Measurements from ENCODE around the gene KLHL30. TPM values are rescaled to one million over a fixed set of nuclear protein-coding genes. Genes with fewer than 3 reads are reported as not detected.

KLHL30 gene, protein sequence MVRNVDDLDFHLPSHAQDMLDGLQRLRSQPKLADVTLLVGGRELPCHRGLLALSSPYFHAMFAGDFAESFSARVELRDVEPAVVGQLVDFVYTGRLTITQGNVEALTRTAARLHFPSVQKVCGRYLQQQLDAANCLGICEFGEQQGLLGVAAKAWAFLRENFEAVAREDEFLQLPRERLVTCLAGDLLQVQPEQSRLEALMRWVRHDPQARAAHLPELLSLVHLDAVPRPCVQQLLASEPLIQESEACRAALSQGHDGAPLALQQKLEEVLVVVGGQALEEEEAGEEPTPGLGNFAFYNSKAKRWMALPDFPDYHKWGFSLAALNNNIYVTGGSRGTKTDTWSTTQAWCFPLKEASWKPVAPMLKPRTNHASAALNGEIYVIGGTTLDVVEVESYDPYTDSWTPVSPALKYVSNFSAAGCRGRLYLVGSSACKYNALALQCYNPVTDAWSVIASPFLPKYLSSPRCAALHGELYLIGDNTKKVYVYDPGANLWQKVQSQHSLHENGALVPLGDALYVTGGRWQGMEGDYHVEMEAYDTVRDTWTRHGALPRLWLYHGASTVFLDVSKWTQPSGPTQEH
- polyA plus RNA-seq (2012; ENCODE audit: insufficient read depth, insufficient read length, low read depth), result 1.8 TPM

GRCh38 chr2:238138331-238139195, at the start of gene KLHL30:
Gene KLHL30, plus strand, starts transcription at chr2:238138668. Its CDS starts 2,087 bp downstream, at chr2:238140755.
- Histone ChIP-seq H3K9me3 (no peaks in the 10 kb centered on the region), H3K4me3 (ENCODE audit: low read depth, low read length) (no peak within 1 kb of the TSS), H3K36me3 (no peaks in the 10 kb centered on the region), H3K4me1 (peaks cover 10% of the 10 kb centered on the region), H3K27me3 (no peaks in the 10 kb centered on the region)
- no peak for DNase-seq
- TF ChIP-seq, protein P1, sequence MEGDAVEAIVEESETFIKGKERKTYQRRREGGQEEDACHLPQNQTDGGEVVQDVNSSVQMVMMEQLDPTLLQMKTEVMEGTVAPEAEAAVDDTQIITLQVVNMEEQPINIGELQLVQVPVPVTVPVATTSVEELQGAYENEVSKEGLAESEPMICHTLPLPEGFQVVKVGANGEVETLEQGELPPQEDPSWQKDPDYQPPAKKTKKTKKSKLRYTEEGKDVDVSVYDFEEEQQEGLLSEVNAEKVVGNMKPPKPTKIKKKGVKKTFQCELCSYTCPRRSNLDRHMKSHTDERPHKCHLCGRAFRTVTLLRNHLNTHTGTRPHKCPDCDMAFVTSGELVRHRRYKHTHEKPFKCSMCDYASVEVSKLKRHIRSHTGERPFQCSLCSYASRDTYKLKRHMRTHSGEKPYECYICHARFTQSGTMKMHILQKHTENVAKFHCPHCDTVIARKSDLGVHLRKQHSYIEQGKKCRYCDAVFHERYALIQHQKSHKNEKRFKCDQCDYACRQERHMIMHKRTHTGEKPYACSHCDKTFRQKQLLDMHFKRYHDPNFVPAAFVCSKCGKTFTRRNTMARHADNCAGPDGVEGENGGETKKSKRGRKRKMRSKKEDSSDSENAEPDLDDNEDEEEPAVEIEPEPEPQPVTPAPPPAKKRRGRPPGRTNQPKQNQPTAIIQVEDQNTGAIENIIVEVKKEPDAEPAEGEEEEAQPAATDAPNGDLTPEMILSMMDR (IDR thresholded peaks at IDR 0.05; ENCODE audit: low read depth, low read length), result no peak

DNA sequence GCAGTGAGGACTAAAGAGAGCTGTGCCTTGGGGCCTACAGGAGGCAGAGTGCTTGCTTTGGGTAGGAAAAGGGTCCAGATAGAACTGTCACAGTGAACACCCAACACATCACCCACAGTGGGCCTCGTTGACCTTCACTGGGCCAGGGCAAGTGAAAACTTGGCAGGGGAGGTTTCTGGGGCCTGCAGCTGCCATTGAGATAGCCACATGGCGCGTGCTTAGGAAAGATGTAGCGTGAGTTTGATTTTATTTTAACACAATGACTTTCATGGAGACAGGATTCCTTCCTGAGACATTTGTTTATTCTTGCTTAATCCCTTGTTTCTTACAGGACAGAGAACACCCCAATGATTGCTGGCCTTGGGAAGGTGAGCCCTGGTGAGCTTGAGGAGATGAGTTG, 47.6 kb upstream of the KLHL30 start:
- H3K4me3 ChIP-seq (ENCODE audit: low read depth, low read length), result no peak overlapping the region
- H3K27me3 ChIP-seq, result no peaks in the 10 kb centered on the region
- TF ChIP-seq, protein P1 (IDR thresholded peaks at IDR 0.05; ENCODE audit: low read depth, low read length), result no peak
- no peaks in the 10 kb centered on the region for H3K9me3 ChIP-seq
- no peak for DNase-seq
- H3K36me3 ChIP-seq, result peaks cover 39% of the 10 kb centered on the region
- no peaks in the 10 kb centered on the region for H3K4me1 ChIP-seq

DNA sequence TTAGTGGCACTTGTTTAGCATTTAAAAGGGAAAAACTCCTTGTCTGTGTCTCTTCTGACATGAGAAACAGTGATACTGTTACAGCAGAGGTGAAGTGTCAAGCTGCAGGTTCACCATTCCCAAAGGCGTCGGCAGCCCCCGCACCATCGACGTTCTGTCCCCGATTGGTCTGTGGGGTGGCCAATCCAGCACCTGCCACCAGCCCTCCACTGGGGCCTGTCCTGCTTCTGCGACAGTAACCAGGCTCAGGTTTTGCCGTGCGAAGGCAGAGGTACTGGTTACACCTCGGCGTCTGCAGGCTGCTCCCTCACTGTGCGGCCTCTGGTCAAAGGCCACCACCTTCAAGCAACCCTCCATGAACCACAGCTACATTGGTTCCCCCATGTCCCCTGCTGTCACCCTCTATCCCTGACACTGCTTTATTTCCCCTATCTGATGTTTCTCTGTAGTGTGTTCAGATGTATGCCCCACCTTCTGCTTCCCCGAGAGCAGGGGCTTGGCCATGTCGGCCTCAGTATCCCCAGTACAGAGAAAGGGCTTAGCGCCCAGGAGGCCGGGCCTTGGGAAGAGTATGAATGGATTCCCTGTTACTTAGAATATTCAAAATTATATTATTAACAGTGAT, 46.9 kb upstream of the KLHL30 start:
- Histone ChIP-seq H3K36me3 (peaks cover 34% of the 10 kb centered on the region), H3K4me1 (no peaks in the 10 kb centered on the region), H3K27me3 (no peaks in the 10 kb centered on the region), H3K9me3 (no peaks in the 10 kb centered on the region), H3K4me3 (ENCODE audit: low read depth, low read length) (no peak overlapping the region)
- TF ChIP-seq, protein P1 (IDR thresholded peaks at IDR 0.05; ENCODE audit: low read depth, low read length), result no peak
- DNase-seq, result no peak

DNA sequence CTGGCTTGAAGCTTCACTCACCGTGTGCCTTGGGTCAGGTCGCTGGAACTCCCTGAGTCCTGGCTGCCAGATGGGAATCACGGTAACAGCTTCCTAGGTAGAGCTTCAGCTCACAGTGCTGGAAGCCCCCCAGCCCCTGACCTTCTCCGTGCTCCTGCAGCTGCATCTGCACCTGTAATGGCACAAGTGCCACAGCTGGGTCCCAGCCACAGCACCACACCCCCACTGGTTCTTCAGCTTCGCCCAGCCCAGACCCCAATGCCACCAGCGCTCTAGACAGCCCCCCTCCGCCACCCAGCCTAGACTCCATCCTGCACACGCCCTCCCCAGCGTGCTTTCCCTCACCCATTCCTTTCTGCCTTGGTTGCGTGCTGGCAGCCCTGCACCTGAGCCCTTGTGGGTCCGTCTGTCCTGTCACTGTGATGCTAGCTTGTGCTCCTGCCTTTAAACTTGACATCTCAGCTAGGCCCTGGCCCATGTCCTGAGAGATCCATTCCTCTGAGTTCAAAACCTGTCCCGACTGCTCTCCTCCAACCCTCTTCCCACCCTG, 45.9 kb upstream of the KLHL30 start:
- Histone ChIP-seq H3K4me3 (ENCODE audit: low read depth, low read length) (no peak overlapping the region), H3K9me3 (no peaks in the 10 kb centered on the region), H3K4me1 (no peaks in the 10 kb centered on the region), H3K36me3 (peaks cover 27% of the 10 kb centered on the region), H3K27me3 (no peaks in the 10 kb centered on the region)
- DNase-seq, result no peak
- TF ChIP-seq, protein P1 (IDR thresholded peaks at IDR 0.05; ENCODE audit: low read depth, low read length), result no peak

DNA sequence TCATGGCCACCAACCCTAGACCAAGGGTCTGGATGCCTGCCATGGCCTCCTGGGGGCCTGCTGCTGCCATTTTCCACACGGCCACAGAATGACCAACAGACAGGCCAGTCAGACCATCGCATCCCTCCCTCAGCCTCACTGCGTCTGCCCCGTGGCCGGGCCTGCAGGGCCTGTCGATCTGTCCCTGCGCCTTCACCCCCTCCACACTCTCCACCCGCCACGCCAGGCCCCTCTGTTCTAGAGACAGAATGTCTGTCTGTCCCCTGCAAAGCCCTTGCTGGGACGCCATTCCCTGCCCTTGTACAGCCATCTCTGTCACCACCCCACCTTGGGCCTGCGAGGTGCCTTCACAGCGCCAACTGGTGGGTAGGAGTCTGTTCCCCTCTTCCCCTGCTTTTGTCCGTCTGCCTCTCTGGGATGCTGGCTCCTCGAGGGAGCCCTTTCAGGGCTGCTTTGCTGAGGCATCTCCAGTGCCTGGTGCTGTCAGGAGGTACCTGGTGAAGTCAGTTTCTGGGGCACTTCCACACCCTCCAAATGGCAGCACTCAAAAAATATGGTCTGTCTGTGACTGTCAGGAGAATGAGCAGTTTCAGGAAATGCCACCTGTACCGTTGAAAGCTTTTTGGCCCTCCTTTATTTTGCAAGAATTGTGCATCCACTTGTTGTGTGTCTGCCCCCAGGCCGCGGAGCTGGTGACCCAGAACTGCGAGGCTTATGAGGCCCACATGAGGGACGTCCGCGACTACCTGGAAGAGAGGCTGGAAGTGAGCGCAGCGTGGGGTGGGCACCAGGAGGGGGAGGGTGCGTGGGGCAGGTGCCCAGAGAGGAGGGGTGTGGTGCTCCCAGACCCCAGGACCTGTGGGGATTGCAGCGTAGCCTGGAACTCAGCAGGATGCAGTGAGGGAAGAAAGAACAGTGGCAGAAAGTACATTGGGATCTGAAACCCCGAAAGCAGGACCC, 45.0 kb upstream of the KLHL30 start:
- no peaks in the 10 kb centered on the region for H3K27me3 ChIP-seq
- DNase-seq, result no peak
- TF ChIP-seq, protein P1 (IDR thresholded peaks at IDR 0.05; ENCODE audit: low read depth, low read length), result no peak
- H3K4me3 ChIP-seq (ENCODE audit: low read depth, low read length), result no peak overlapping the region
- H3K36me3 ChIP-seq, result peaks cover 24% of the 10 kb centered on the region
- H3K9me3 ChIP-seq, result no peaks in the 10 kb centered on the region
- H3K4me1 ChIP-seq, result no peaks in the 10 kb centered on the region

Data from BE2C (cell line).